HepG2 (cell line): ENCODE data around the gene SNX9. TPM values are rescaled to one million over a fixed set of nuclear protein-coding genes. Genes with fewer than 3 reads are reported as not detected.

Experiments used
- ATAC-seq: fragments of 200-7000 bp; cut with Tn5 transposase; 3 replicates; pipeline ENCODE4 v1.9.1; 2020; ENCODE audit warnings: mild to moderate bottlenecking, moderate library complexity
- BruUV-seq: library from RNA; stranded (reverse); fragments of 400-500 nt; replicated peaks from 2 replicates; lab custom pipeline; 2021; lab: Mats Ljungman, UMichigan
- CTCF ChIA-PET: fragments of 300-600 bp; formaldehyde crosslinking; extraction: SDS; loops from one replicate; lab custom pipeline; 2021; ENCODE audit warnings: low total read pairs, inconsistent platforms, low intra/inter-chr PET ratio; lab: Yijun Ruan, JAX
- POLR2A ChIA-PET: fragments of 350-600 bp; sonication (Branson Sonifier 250); formaldehyde crosslinking; loops from one replicate; lab custom pipeline; 2020; ENCODE audit warnings: antibody characterized with exemption, inconsistent platforms; lab: Yijun Ruan, JAX
- DNase-seq: peaks from one replicate; pipeline ENCODE4 v3.0.0-alpha.2; 2015; ENCODE audit warnings: low spot score
- FAIRE-seq: peaks from 3 replicates; lab custom pipeline; 2011; peaks lifted over from hg19 to GRCh38; lab: Jason Lieb, UNC
- H2AFZ ChIP-seq: one replicate; pipeline ENCODE4 v1.6.1; 2011; ENCODE audit warnings: low read length, inconsistent platforms
- H3K27ac ChIP-seq: fragments of 300-600 bp; 3 replicates; pipeline ENCODE4 v1.8.0; 2011; ENCODE audit warnings: mixed run types, mild to moderate bottlenecking, mixed read lengths, low read length, inconsistent platforms; ENCODE audit not compliant: insufficient read depth; ENCODE audit errors: extremely low read length
- H3K27me3 ChIP-seq, 2 experiments: fragments of 200-600 bp in 1 of 2; 2 replicates in 1 of 2; 3 replicates in 1 of 2; pipeline versions ENCODE4 v1.6.0 to v1.8.0; 2011; ENCODE audit warnings: low read length in 2 of 2, mild to moderate bottlenecking in 2 of 2, moderate library complexity in 2 of 2, inconsistent platforms in 1 of 2; ENCODE audit not compliant: insufficient read depth in 2 of 2, control insufficient read depth in 1 of 2
- H3K36me3 ChIP-seq, 2 experiments: fragments of 200-600 bp in 1 of 2; replicated peaks in 1 of 2; 2 replicates in 1 of 2; 3 replicates in 1 of 2; pipeline versions ENCODE4 v1.5.1 to v1.8.0; 2011; ENCODE audit warnings: low read length in 2 of 2, inconsistent platforms in 1 of 2; ENCODE audit not compliant: insufficient read depth in 2 of 2, control insufficient read depth in 1 of 2
- H3K4me1 ChIP-seq: 2 replicates; pipeline ENCODE4 v1.5.1; 2012; ENCODE audit warnings: low read length, inconsistent platforms; ENCODE audit not compliant: insufficient read depth
- H3K4me2 ChIP-seq: 2 replicates; pipeline ENCODE4 v1.6.0; 2011; ENCODE audit warnings: low read depth, low read length, inconsistent platforms
- H3K4me3 ChIP-seq, 3 experiments: fragments of 200-600 bp in 1 of 3; sonication (generic), shearing (Covaris generic) in 1 of 3; replicated peaks in 1 of 3; 2 replicates each; pipeline ENCODE4 v1.5.1; 2011 to 2016; ENCODE audit warnings: low read length in 3 of 3, inconsistent platforms in 2 of 3, low read depth in 2 of 3, mild to moderate bottlenecking in 2 of 3, control low read depth in 1 of 3, mixed read lengths in 1 of 3; ENCODE audit not compliant: insufficient read depth in 1 of 3
- H3K79me2 ChIP-seq: one replicate; pipeline ENCODE4 v1.6.1; 2011; ENCODE audit warnings: low read length, inconsistent platforms; ENCODE audit not compliant: insufficient read depth
- H3K9ac ChIP-seq: 2 replicates; pipeline ENCODE4 v1.6.0; 2011; ENCODE audit warnings: mild to moderate bottlenecking, low read depth, low read length, inconsistent platforms; ENCODE audit not compliant: insufficient read depth
- H3K9me3 ChIP-seq: 2 replicates; pipeline ENCODE4 v1.5.1; 2012; ENCODE audit warnings: mild to moderate bottlenecking, low read length
- H4K20me1 ChIP-seq: 2 replicates; pipeline ENCODE4 v1.6.0; 2011; ENCODE audit warnings: inconsistent platforms, mild to moderate bottlenecking, low read length, moderate library complexity; ENCODE audit not compliant: insufficient read depth
- ETV6 ChIP-seq: sonication (generic); formaldehyde crosslinking; conservative IDR thresholded peaks from 2 replicates; pipeline ENCODE4 v1.4.0; 2020; ENCODE audit warnings: missing genetic modification reagents
- FIP1L1 ChIP-seq: fragments of 200-400 bp; formaldehyde crosslinking; IDR thresholded peaks from 2 replicates; pipeline ENCODE4 v1.6.1; 2018; ENCODE audit warnings: low read depth, mild to moderate bottlenecking, low read length, moderate library complexity, borderline replicate concordance; ENCODE audit not compliant: insufficient read depth
- IRX3 ChIP-seq: sonication (generic); formaldehyde crosslinking; IDR thresholded peaks from 2 replicates; pipeline ENCODE4 v1.8.1; 2023; ENCODE audit warnings: mild to moderate bottlenecking, low read depth, missing genetic modification reagents, borderline replicate concordance
- MED13 ChIP-seq: sonication (generic); formaldehyde crosslinking; IDR thresholded peaks from 2 replicates; pipeline ENCODE4 v1.5.0; 2020; ENCODE audit warnings: missing genetic modification reagents
- NPAS2 ChIP-seq: sonication (generic); formaldehyde crosslinking; IDR thresholded peaks from 2 replicates; pipeline ENCODE4 v1.8.0; 2022; ENCODE audit warnings: mild to moderate bottlenecking, missing genetic modification reagents, borderline replicate concordance
- PLRG1 ChIP-seq: fragments of 450-650 bp; conservative IDR thresholded peaks from 2 replicates; pipeline ENCODE4 v1.6.1; 2016
- RAD51 ChIP-seq: fragments of 450-650 bp; IDR thresholded peaks from 2 replicates; pipeline ENCODE4 v1.6.1; 2016; ENCODE audit warnings: borderline replicate concordance
- SP1 ChIP-seq, 2 experiments: fragments of 450-650 bp in 1 of 2; sonication (generic) in 1 of 2; formaldehyde crosslinking in 1 of 2; IDR thresholded peaks; 2 replicates each; pipeline versions ENCODE4 v1.4.0 to v1.6.1; 2016 to 2020; ENCODE audit warnings: missing genetic modification reagents in 1 of 2
- TEAD3 ChIP-seq: optimal IDR thresholded peaks from 2 replicates; pipeline ENCODE3; 2016; ENCODE audit warnings: borderline replicate concordance
- ZKSCAN8 ChIP-seq: IDR thresholded peaks from 2 replicates; pipeline ENCODE4 v1.6.1; 2016; ENCODE audit warnings: borderline replicate concordance, missing genetic modification reagents, missing compliant biosample characterization
- ZNF317 ChIP-seq: sonication (generic); formaldehyde crosslinking; IDR thresholded peaks from 2 replicates; pipeline ENCODE4 v1.5.0; 2020; ENCODE audit warnings: mild to moderate bottlenecking, missing genetic modification reagents
- WGBS: methylation state at CpG from one replicate; pipeline ENCODE4 v1.1.6; 2017; ENCODE audit warnings: low lambda C conversion rate; 5-methylcytosine and 5-hydroxymethylcytosine counted together
- in situ Hi-C: cut with HindIII; loops from 2 replicates; pipeline ENCODE4 v1.10.0; 2017; ENCODE audit warnings: low pct_unique_long_range_greater_than_20kb; ENCODE audit not compliant: extremely low pct_ligation_motif_present
- intact Hi-C: fragments of 100-400 bp; cut with micrococcal nuclease; formaldehyde crosslinking; loops from one replicate; pipeline ENCODE4 v1.10.0; 2022; ENCODE audit not compliant: unreplicated experiment
- polyA plus RNA-seq, 8 experiments: library from polyadenylated mRNA; depleted of rRNA in 3 of 8; stranded (reverse) in 7 of 8; unstranded in 1 of 8; fragments of >200 nt; fragmentation: Illumina TruSeq in 4 of 8; extraction: Trizol in 4 of 8; gene quantifications; 2 replicates each; pipeline versions ENCODE4 v1.2.1 to v1.2.3, GENCODE V29; 2011 to 2016; ENCODE audit warnings: low read depth in 4 of 8, missing spikeins in 1 of 8, mixed read lengths in 1 of 8; ENCODE audit not compliant: insufficient read depth in 1 of 8
- total RNA-seq, 5 experiments: library from RNA; depleted of rRNA; stranded (reverse); fragments of >200 nt; fragmentation: Illumina TruSeq; extraction: Trizol; gene quantifications; 2 replicates each; pipeline ENCODE4 v1.2.3, GENCODE V29; 2016; ENCODE audit warnings: low read depth in 1 of 5
- TF ChIP-seq, protein P1 (sequence below): sonication (generic); formaldehyde crosslinking; conservative IDR thresholded peaks from 2 replicates; pipeline ENCODE4 v1.8.0; 2022; ENCODE audit warnings: missing genetic modification reagents
- TF ChIP-seq, protein P2 (sequence below): sonication (generic); formaldehyde crosslinking; IDR thresholded peaks from 2 replicates; pipeline ENCODE4 v1.5.0; 2020; ENCODE audit warnings: mild to moderate bottlenecking, missing genetic modification reagents, borderline replicate concordance
- TF ChIP-seq, protein P3 (sequence below): sonication (generic); formaldehyde crosslinking; IDR thresholded peaks from 2 replicates; pipeline ENCODE4 v1.4.0; 2020; ENCODE audit warnings: missing genetic modification reagents

Gene SNX9
- total and polyA plus RNA-seq, 2 of the 13 experiments (the other 11 are each of a cell fraction or from before 2014, with no cell fraction given): 21.9 to 36.0 TPM

GRCh38 chr6:157937916-157938315 is 114.9 kb downstream of the SNX9 start:
- Histone ChIP-seq H3K36me3 (peaks cover 27 to 78% of the 10 kb centered on the region in 2 experiments), H3K4me3 (no peak overlapping the region), H4K20me1 (no peaks in the 10 kb centered on the region), H3K9me3 (no peaks in the 10 kb centered on the region), H3K27ac (no peak overlapping the region), H3K27me3 (no peaks in the 10 kb centered on the region), H3K79me2 (no peaks in the 10 kb centered on the region), H2AFZ (no peak overlapping the region), H3K4me2 (no peak overlapping the region), H3K9ac (no peak overlapping the region), H3K4me1 (no peaks in the 10 kb centered on the region)
- in situ Hi-C loops: no loop called here
- ChIA-PET CTCF (no interaction called here), POLR2A (interaction anchor here (2.0 kb wide), 1 partner anchor 17 kb away, joined by 6 read pairs; no protein-coding TSS in a partner anchor)
- no peak for DNase-seq
- WGBS: 96% methylated on average over 6 of the region's 6 CpGs
- ATAC-seq: no peak
- no TSS peak for BruUV-seq
- no peak for FAIRE-seq
- intact Hi-C loops: no loop called here
- TF ChIP-seq PLRG1 (no peak), IRX3 (CRISPR knock-in tag) (no peak), FIP1L1 (no peak), MED13 (CRISPR knock-in tag) (no peak), ZKSCAN8 (CRISPR knock-in tag) (no peak), TEAD3 (no peak), NPAS2 (CRISPR knock-in tag) (no peak), ZNF317 (CRISPR knock-in tag) (no peak), ETV6 (CRISPR knock-in tag) (no peak), SP1 (IDR thresholded peaks at IDR 0.05) (no peak), SP1 (CRISPR knock-in tag; IDR thresholded peaks at IDR 0.05) (no peak), RAD51 (no peak)
- TF ChIP-seq, protein P1, sequence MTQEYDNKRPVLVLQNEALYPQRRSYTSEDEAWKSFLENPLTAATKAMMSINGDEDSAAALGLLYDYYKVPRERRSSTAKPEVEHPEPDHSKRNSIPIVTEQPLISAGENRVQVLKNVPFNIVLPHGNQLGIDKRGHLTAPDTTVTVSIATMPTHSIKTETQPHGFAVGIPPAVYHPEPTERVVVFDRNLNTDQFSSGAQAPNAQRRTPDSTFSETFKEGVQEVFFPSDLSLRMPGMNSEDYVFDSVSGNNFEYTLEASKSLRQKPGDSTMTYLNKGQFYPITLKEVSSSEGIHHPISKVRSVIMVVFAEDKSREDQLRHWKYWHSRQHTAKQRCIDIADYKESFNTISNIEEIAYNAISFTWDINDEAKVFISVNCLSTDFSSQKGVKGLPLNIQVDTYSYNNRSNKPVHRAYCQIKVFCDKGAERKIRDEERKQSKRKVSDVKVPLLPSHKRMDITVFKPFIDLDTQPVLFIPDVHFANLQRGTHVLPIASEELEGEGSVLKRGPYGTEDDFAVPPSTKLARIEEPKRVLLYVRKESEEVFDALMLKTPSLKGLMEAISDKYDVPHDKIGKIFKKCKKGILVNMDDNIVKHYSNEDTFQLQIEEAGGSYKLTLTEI: no peak
- TF ChIP-seq, protein P2, sequence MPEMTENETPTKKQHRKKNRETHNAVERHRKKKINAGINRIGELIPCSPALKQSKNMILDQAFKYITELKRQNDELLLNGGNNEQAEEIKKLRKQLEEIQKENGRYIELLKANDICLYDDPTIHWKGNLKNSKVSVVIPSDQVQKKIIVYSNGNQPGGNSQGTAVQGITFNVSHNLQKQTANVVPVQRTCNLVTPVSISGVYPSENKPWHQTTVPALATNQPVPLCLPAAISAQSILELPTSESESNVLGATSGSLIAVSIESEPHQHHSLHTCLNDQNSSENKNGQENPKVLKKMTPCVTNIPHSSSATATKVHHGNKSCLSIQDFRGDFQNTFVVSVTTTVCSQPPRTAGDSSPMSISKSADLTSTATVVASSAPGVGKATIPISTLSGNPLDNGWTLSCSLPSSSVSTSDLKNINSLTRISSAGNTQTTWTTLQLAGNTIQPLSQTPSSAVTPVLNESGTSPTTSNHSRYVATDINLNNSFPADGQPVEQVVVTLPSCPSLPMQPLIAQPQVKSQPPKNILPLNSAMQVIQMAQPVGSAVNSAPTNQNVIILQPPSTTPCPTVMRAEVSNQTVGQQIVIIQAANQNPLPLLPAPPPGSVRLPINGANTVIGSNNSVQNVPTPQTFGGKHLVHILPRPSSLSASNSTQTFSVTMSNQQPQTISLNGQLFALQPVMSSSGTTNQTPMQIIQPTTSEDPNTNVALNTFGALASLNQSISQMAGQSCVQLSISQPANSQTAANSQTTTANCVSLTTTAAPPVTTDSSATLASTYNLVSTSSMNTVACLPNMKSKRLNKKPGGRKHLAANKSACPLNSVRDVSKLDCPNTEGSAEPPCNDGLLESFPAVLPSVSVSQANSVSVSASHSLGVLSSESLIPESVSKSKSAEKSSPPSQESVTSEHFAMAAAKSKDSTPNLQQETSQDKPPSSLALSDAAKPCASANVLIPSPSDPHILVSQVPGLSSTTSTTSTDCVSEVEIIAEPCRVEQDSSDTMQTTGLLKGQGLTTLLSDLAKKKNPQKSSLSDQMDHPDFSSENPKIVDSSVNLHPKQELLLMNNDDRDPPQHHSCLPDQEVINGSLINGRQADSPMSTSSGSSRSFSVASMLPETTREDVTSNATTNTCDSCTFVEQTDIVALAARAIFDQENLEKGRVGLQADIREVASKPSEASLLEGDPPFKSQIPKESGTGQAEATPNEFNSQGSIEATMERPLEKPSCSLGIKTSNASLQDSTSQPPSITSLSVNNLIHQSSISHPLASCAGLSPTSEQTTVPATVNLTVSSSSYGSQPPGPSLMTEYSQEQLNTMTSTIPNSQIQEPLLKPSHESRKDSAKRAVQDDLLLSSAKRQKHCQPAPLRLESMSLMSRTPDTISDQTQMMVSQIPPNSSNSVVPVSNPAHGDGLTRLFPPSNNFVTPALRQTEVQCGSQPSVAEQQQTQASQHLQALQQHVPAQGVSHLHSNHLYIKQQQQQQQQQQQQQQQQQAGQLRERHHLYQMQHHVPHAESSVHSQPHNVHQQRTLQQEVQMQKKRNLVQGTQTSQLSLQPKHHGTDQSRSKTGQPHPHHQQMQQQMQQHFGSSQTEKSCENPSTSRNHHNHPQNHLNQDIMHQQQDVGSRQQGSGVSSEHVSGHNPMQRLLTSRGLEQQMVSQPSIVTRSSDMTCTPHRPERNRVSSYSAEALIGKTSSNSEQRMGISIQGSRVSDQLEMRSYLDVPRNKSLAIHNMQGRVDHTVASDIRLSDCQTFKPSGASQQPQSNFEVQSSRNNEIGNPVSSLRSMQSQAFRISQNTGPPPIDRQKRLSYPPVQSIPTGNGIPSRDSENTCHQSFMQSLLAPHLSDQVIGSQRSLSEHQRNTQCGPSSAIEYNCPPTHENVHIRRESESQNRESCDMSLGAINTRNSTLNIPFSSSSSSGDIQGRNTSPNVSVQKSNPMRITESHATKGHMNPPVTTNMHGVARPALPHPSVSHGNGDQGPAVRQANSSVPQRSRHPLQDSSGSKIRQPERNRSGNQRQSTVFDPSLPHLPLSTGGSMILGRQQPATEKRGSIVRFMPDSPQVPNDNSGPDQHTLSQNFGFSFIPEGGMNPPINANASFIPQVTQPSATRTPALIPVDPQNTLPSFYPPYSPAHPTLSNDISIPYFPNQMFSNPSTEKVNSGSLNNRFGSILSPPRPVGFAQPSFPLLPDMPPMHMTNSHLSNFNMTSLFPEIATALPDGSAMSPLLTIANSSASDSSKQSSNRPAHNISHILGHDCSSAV (CRISPR knock-in tag): no peak
- TF ChIP-seq, protein P3, sequence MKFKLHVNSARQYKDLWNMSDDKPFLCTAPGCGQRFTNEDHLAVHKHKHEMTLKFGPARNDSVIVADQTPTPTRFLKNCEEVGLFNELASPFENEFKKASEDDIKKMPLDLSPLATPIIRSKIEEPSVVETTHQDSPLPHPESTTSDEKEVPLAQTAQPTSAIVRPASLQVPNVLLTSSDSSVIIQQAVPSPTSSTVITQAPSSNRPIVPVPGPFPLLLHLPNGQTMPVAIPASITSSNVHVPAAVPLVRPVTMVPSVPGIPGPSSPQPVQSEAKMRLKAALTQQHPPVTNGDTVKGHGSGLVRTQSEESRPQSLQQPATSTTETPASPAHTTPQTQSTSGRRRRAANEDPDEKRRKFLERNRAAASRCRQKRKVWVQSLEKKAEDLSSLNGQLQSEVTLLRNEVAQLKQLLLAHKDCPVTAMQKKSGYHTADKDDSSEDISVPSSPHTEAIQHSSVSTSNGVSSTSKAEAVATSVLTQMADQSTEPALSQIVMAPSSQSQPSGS (CRISPR knock-in tag): no peak
